Measurements from ENCODE around the gene IL1A.

Gene IL1A

GRCh38 chr2:112791019-112791418, 6.7 kb upstream of the IL1A start:
- DNase-seq: no peak

GRCh38 chr2:112790305-112790704, 6.0 kb upstream of the IL1A start:
- DNase-seq: no peak

GRCh38 chr2:112789186-112789585, 4.9 kb upstream of the IL1A start:
- no peak for DNase-seq

GRCh38 chr2:112788653-112789052, 4.4 kb upstream of the IL1A start:
- no peak for DNase-seq

- DNase-seq: no peak
These were observed 3.6 kb upstream of the IL1A start for GRCh38 chr2:112787729-112788393.

GRCh38 chr2:112787294-112787693, 3.0 kb upstream of the IL1A start:
- no peak for DNase-seq

- DNase-seq: no peak
These were observed 1.0 kb downstream of the IL1A start for GRCh38 chr2:112783187-112783714.

GRCh38 chr2:112782234-112782799, 2.0 kb downstream of the IL1A start:
- DNase-seq: no peak

- DNase-seq: no peak
These were observed 4.7 kb downstream of the IL1A start for GRCh38 chr2:112779598-112779997.

GRCh38 chr2:112777036-112777435, 7.3 kb downstream of the IL1A start:
- no peak for DNase-seq

- no peak for DNase-seq
These were observed 8.2 kb downstream of the IL1A start for GRCh38 chr2:112776113-112776512.

GRCh38 chr2:112774536-112775285, 9.6 kb downstream of the IL1A start:
- DNase-seq: no peak

GRCh38 chr2:112773556-112773955, 10.7 kb downstream of the IL1A start:
- DNase-seq: no peak

GRCh38 chr2:112772911-112773475, 11.3 kb downstream of the IL1A start:
- DNase-seq: no peak

- no peak for DNase-seq
These were observed 12.0 kb downstream of the IL1A start for GRCh38 chr2:112772322-112772721.

GRCh38 chr2:112768432-112768831, 15.9 kb downstream of the IL1A start:
- no peak for DNase-seq

- no peak for DNase-seq
These were observed 16.5 kb downstream of the IL1A start for GRCh38 chr2:112767693-112768330.

- no peak for DNase-seq
These were observed 19.0 kb downstream of the IL1A start for GRCh38 chr2:112765251-112765650.

GRCh38 chr2:112764071-112765044, 19.9 kb downstream of the IL1A start, which contains the start of gene CKAP2L:
Gene CKAP2L (minus strand): TSS chr2:112764609. CDS start chr2:112764598, 11 bp downstream.
- peak; percentile 99 for DNase-seq

GRCh38 chr2:112762276-112762675, 22.0 kb downstream of the IL1A start:
- DNase-seq: no peak

- no peak for DNase-seq
These were observed 24.1 kb downstream of the IL1A start for GRCh38 chr2:112760149-112760548.

GRCh38 chr2:112758711-112759110, 25.6 kb downstream of the IL1A start:
- DNase-seq: no peak

Measured in NCI-H146 (cell line).